ENCODE data around the gene EIF2B4. TPM values are rescaled to one million over a fixed set of nuclear protein-coding genes. Genes with fewer than 3 reads are reported as not detected.

Gene EIF2B4
- total and polyA plus RNA-seq, 2 of the 13 experiments (the other 11 are each of a cell fraction or from before 2014, with no cell fraction given), result 91.5 to 96.4 TPM

- TF ChIP-seq GABPB1 (CRISPR knock-in tag; IDR thresholded peaks at IDR 0.05), result peak; percentile 95
- TF ChIP-seq AHR (CRISPR knock-in tag; IDR thresholded peaks at IDR 0.05), result no peak
- 0 out of 2 replicates have a peak, but pooled peaks have one; percentile 13 for TF ChIP-seq ESRRA (CRISPR knock-in tag; IDR thresholded peaks at IDR 0.05; ENCODE audit: low read depth)
- no peak for TF ChIP-seq ZNF329 (CRISPR knock-in tag; IDR thresholded peaks at IDR 0.05; ENCODE audit: low read depth)
Measured at GRCh38 chr2:27380626-27381545, 10.7 kb upstream of the EIF2B4 start, which contains the start of gene ZNF513 (continued).

DNA sequence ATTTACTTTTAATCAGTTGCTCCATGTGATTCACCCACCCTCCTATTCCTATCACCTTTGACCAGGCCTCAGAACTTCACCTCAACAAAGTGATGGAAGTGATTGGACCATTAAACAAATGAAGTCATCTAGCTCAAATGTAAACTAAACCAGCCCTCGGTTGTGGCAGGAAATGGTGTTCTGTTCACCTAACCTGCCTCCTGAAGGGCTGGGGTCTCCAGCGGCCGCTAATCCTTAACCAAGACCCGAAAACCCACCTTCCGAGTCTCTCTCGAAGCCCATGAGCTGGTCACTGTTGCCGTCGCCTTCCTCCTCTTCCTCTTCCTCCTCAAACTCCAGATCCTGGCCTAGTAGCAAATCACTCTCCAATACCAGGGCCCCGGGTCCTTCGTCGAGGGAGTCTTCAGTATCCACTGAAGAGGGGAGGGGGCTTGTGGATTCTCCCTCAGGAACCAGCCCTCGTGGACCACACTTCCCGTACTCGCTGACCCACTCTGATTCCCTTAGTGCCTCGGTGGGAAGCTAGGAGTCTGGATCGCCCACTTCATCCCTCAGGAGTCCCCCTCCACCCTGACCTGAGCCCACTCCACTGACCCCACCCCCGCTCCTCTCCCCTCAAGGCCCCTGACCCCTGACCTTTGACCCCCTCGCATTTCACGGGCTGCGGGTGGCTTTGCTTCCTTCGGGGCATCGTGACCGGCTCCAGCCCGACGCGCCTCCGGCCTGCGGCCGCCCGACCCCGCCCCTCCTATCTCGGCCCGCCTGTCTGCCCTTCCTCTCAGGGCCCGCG lies 9.9 kb upstream of the EIF2B4 start:
- in situ Hi-C loops (cut with HindIII; ENCODE audit: extremely low pct_ligation_motif_present, low pct_unique_long_range_greater_than_20kb) (no loop called here), intact Hi-C loops (cut with micrococcal nuclease; ENCODE audit: unreplicated experiment) (loop anchor here (10.0 kb wide), 1 partner anchor 125 kb away; no protein-coding TSS in a partner anchor)
- 48% methylated on average over 35 of the region's 35 CpGs for WGBS (ENCODE audit: low lambda C conversion rate)
- no peaks in the 10 kb centered on the region for H3K9me3 ChIP-seq (ENCODE audit: low read length)
- ChIA-PET CTCF (ENCODE audit: low intra/inter-chr PET ratio, low total read pairs) (no interaction called here), POLR2A (interaction anchor here (1.1 to 5.1 kb wide), 9 partner anchors 10 to 87 kb away, joined by 3 to 38 read pairs (median 11); partner anchors contain the start of genes EIF2B4, GTF3C2, MPV17 and NRBP1)
- H3K4me3 ChIP-seq (replicated peaks in 1 of 3; ENCODE audit: insufficient read depth in 1 of 3, low read depth in 2 of 3, low read length in 3 of 3), result peak overlapping the region; percentile 50 to 75 (median 63)
- peaks cover 3% of the 10 kb centered on the region; the same call in 1 of the 2 replicates for H4K20me1 ChIP-seq (ENCODE audit: insufficient read depth, low read length)
- H3K9ac ChIP-seq (ENCODE audit: insufficient read depth, low read depth, low read length), result peak overlapping the region; percentile 75
- ATAC-seq, result peak; percentile 59
- H3K4me2 ChIP-seq (ENCODE audit: low read depth, low read length), result peak overlapping the region; percentile 90
- H2AFZ ChIP-seq (ENCODE audit: low read length), result no peak overlapping the region
- peaks cover 3% of the 10 kb centered on the region for H3K79me2 ChIP-seq (ENCODE audit: insufficient read depth, low read length)
- DNase-seq (ENCODE audit: low spot score), result peak; percentile 81
- peak; percentile 88 for FAIRE-seq
- peaks cover 48 to 71% of the 10 kb centered on the region in 2 experiments for H3K36me3 ChIP-seq (replicated peaks in 1 of 2; ENCODE audit: control insufficient read depth in 1 of 2, insufficient read depth in 2 of 2, low read length in 2 of 2)
- peak overlapping the region; percentile 85 for H3K27ac ChIP-seq (ENCODE audit: extremely low read length, insufficient read depth, low read length)
- no peaks in the 10 kb centered on the region for H3K27me3 ChIP-seq (ENCODE audit: control insufficient read depth in 1 of 2, insufficient read depth in 2 of 2, low read length in 2 of 2)
- H3K4me1 ChIP-seq (ENCODE audit: insufficient read depth, low read length), result peaks cover 26% of the 10 kb centered on the region
- TSS peak; percentile 33 for BruUV-seq (replicated peaks)
- TF ChIP-seq ZFP36L1 (CRISPR knock-in tag; IDR thresholded peaks at IDR 0.05) (peak; percentile 73; the same call in 1 of the 2 replicates), NCOA2 (CRISPR knock-in tag; IDR thresholded peaks at IDR 0.05) (peak; percentile 21; the same call in 1 of the 2 replicates), SPEN (CRISPR knock-in tag; IDR thresholded peaks at IDR 0.05; ENCODE audit: low read depth) (peak; percentile 40; the same call in 1 of the 2 replicates), POLR2A (IDR thresholded peaks at IDR 0.05; ENCODE audit: insufficient read depth in 1 of 2, low read depth in 2 of 2, low read length in 2 of 2) (peak; percentile 38 to 39; a peak in 3 of 4 replicates)
- TF ChIP-seq, protein P1, sequence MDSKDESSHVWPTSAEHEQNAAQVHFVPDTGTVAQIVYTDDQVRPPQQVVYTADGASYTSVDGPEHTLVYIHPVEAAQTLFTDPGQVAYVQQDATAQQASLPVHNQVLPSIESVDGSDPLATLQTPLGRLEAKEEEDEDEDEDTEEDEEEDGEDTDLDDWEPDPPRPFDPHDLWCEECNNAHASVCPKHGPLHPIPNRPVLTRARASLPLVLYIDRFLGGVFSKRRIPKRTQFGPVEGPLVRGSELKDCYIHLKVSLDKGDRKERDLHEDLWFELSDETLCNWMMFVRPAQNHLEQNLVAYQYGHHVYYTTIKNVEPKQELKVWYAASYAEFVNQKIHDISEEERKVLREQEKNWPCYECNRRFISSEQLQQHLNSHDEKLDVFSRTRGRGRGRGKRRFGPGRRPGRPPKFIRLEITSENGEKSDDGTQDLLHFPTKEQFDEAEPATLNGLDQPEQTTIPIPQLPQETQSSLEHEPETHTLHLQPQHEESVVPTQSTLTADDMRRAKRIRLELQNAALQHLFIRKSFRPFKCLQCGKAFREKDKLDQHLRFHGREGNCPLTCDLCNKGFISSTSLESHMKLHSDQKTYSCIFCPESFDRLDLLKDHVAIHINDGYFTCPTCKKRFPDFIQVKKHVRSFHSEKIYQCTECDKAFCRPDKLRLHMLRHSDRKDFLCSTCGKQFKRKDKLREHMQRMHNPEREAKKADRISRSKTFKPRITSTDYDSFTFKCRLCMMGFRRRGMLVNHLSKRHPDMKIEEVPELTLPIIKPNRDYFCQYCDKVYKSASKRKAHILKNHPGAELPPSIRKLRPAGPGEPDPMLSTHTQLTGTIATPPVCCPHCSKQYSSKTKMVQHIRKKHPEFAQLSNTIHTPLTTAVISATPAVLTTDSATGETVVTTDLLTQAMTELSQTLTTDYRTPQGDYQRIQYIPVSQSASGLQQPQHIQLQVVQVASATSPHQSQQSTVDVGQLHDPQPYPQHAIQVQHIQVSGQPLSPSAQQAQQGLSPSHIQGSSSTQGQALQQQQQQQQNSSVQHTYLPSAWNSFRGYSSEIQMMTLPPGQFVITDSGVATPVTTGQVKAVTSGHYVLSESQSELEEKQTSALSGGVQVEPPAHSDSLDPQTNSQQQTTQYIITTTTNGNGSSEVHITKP (CRISPR knock-in tag; IDR thresholded peaks at IDR 0.05; ENCODE audit: low read depth), result peak; percentile 27; the same call in 1 of the 2 replicates
- TF ChIP-seq, protein P2, sequence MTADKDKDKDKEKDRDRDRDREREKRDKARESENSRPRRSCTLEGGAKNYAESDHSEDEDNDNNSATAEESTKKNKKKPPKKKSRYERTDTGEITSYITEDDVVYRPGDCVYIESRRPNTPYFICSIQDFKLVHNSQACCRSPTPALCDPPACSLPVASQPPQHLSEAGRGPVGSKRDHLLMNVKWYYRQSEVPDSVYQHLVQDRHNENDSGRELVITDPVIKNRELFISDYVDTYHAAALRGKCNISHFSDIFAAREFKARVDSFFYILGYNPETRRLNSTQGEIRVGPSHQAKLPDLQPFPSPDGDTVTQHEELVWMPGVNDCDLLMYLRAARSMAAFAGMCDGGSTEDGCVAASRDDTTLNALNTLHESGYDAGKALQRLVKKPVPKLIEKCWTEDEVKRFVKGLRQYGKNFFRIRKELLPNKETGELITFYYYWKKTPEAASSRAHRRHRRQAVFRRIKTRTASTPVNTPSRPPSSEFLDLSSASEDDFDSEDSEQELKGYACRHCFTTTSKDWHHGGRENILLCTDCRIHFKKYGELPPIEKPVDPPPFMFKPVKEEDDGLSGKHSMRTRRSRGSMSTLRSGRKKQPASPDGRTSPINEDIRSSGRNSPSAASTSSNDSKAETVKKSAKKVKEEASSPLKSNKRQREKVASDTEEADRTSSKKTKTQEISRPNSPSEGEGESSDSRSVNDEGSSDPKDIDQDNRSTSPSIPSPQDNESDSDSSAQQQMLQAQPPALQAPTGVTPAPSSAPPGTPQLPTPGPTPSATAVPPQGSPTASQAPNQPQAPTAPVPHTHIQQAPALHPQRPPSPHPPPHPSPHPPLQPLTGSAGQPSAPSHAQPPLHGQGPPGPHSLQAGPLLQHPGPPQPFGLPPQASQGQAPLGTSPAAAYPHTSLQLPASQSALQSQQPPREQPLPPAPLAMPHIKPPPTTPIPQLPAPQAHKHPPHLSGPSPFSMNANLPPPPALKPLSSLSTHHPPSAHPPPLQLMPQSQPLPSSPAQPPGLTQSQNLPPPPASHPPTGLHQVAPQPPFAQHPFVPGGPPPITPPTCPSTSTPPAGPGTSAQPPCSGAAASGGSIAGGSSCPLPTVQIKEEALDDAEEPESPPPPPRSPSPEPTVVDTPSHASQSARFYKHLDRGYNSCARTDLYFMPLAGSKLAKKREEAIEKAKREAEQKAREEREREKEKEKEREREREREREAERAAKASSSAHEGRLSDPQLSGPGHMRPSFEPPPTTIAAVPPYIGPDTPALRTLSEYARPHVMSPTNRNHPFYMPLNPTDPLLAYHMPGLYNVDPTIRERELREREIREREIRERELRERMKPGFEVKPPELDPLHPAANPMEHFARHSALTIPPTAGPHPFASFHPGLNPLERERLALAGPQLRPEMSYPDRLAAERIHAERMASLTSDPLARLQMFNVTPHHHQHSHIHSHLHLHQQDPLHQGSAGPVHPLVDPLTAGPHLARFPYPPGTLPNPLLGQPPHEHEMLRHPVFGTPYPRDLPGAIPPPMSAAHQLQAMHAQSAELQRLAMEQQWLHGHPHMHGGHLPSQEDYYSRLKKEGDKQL (CRISPR knock-in tag; IDR thresholded peaks at IDR 0.05; ENCODE audit: low read depth), result 0 out of 2 replicates have a peak, but pooled peaks have one; percentile 6
